Natural killer cell (primary cell): ENCODE measurements around the gene RNF157. TPM values are rescaled to one million over a fixed set of nuclear protein-coding genes. Genes with fewer than 3 reads are reported as not detected.

Experiments
- ATAC-seq, 3 donors: fragments of 150-1000 bp in 2 of 3; fragments of 200-7000 bp in 1 of 3; cut with Tn5 transposase; 1 replicate in 1 of 3; 2 replicates in 2 of 3; pipeline ENCODE4 v1.10.0; 2021; ENCODE audit warnings: mild to moderate bottlenecking in 2 of 3, moderate library complexity in 2 of 3
- DNase-seq, 2 donors: peaks; one replicate each; pipeline versions ENCODE4 v3.0.0 to v3.0.0-alpha.2; 2013 to 2021; ENCODE audit warnings: mixed read lengths in 1 of 2
- H3K27ac ChIP-seq: one replicate; pipeline ENCODE4 v1.5.1; 2013; ENCODE audit warnings: mild to moderate bottlenecking, low read length
- H3K27me3 ChIP-seq: one replicate; pipeline ENCODE4 v1.6.1; 2013; ENCODE audit warnings: low read length; ENCODE audit not compliant: control insufficient read depth, insufficient read depth
- H3K36me3 ChIP-seq: one replicate; pipeline ENCODE4 v1.6.1; 2013; ENCODE audit warnings: low read length; ENCODE audit not compliant: control insufficient read depth, insufficient read depth
- H3K4me1 ChIP-seq: one replicate; pipeline ENCODE4 v1.6.1; 2013; ENCODE audit warnings: low read length; ENCODE audit not compliant: control insufficient read depth, insufficient read depth
- H3K4me3 ChIP-seq: one replicate; pipeline ENCODE4 v1.5.1; 2013; ENCODE audit warnings: low read length
- H3K9me3 ChIP-seq: one replicate; pipeline ENCODE4 v1.6.1; 2013; ENCODE audit warnings: low read length; ENCODE audit not compliant: control insufficient read depth, insufficient read depth
- H3K27ac Mint-ChIP-seq, 2 donors: one replicate each; pipeline ENCODE4 v1.8.0; 2022; ENCODE audit warnings: mild to moderate bottlenecking in 2 of 2, mixed read lengths in 2 of 2, moderate library complexity in 1 of 2
- H3K27me3 Mint-ChIP-seq, 2 donors: one replicate each; pipeline ENCODE4 v1.8.0; 2022; ENCODE audit warnings: low read depth in 2 of 2, mixed read lengths in 2 of 2
- H3K36me3 Mint-ChIP-seq: one replicate; pipeline ENCODE4 v1.8.0; 2022; ENCODE audit warnings: mixed read lengths
- H3K4me1 Mint-ChIP-seq, 2 donors: one replicate each; pipeline ENCODE4 v1.8.0; 2022; ENCODE audit warnings: mixed read lengths in 2 of 2
- H3K4me3 Mint-ChIP-seq: one replicate; pipeline ENCODE4 v1.8.0; 2022; ENCODE audit warnings: mild to moderate bottlenecking, moderate library complexity, mixed read lengths
- H3K9me3 Mint-ChIP-seq, 2 donors: one replicate each; pipeline ENCODE4 v1.8.0; 2022; ENCODE audit warnings: mixed read lengths in 2 of 2
- CTCF ChIP-seq: fragments of 200-600 bp; IDR thresholded peaks from one replicate; pipeline ENCODE4 v1.8.0; 2022; ENCODE audit warnings: antibody characterized with exemption
- WGBS: methylation state at CpG from one replicate; pipeline ENCODE4 v1.1.7; 2013; ENCODE audit warnings: missing lambda C conversion rate; ENCODE audit not compliant: insufficient coverage; 5-methylcytosine and 5-hydroxymethylcytosine counted together
- intact Hi-C: fragments of 100-400 bp; cut with micrococcal nuclease; formaldehyde crosslinking; loops from one replicate; pipeline ENCODE4 v1.14.2; 2022
- total RNA-seq, 4 donors: library from RNA; stranded (reverse); fragments of 120-200 nt in 1 of 4; gene quantifications; one replicate each; pipeline versions ENCODE4 v1.2.3 to v1.2.4, GENCODE V29; 2013 to 2022

The RNF157 gene
- total RNA-seq, 3 donors from 2014 or later (not counting 1 experiment from before 2014, with no cell fraction given): 4.9 to 9.1 (median 8.5) TPM

GRCh38 chr17:76103274-76104139 is 136.8 kb downstream of the RNF157 start, which contains the start of gene EXOC7:
EXOC7 (minus strand) TSS chr17:76103787; CDS start chr17:76103692, 95 bp downstream.
- Mint-ChIP-seq H3K4me3 (peak within 1 kb of the TSS; percentile 96), H3K36me3 (peaks cover 7% of the 10 kb centered on the region), H3K27me3 (no peaks in the 10 kb centered on the region), H3K9me3 (no peaks in the 10 kb centered on the region), H3K27ac (peak within 1 kb of the TSS; percentile 87 to 96), H3K4me1 (peaks cover 17 to 25% of the 10 kb centered on the region in 2 donors)
- peak; percentile 20 for TF ChIP-seq CTCF
- peak within 1 kb of the TSS; percentile 68 for H3K27ac ChIP-seq
- DNase-seq (peak; percentile 94 to 99), ATAC-seq (peak; percentile 95 to 96 (median 96))
- peaks cover 19% of the 10 kb centered on the region for H3K36me3 ChIP-seq
- no peaks in the 10 kb centered on the region for H3K27me3 ChIP-seq
- 5% methylated on average over 55 of the region's 55 CpGs for WGBS
- intact Hi-C loops: no loop called here
- H3K9me3 ChIP-seq: no peaks in the 10 kb centered on the region
- H3K4me1 ChIP-seq: peaks cover 25% of the 10 kb centered on the region
- peak within 1 kb of the TSS; percentile 59 for H3K4me3 ChIP-seq

- DNase-seq (no peak), ATAC-seq (no peak)
- Histone ChIP-seq H3K27ac (peak overlapping the region; percentile 68), H3K27me3 (no peaks in the 10 kb centered on the region), H3K4me3 (peak overlapping the region; percentile 59), H3K4me1 (peaks cover 25% of the 10 kb centered on the region), H3K36me3 (peaks cover 19% of the 10 kb centered on the region), H3K9me3 (no peaks in the 10 kb centered on the region)
- no peaks in the 10 kb centered on the region for H3K9me3 Mint-ChIP-seq
- intact Hi-C loops: no loop called here
- no peak for TF ChIP-seq CTCF
- peaks cover 17 to 25% of the 10 kb centered on the region in 2 donors for H3K4me1 Mint-ChIP-seq
- H3K4me3 Mint-ChIP-seq: peak overlapping the region; percentile 96
- WGBS: 9% methylated on average over 4 of the region's 4 CpGs
- H3K27me3 Mint-ChIP-seq: no peaks in the 10 kb centered on the region
- H3K27ac Mint-ChIP-seq: peak overlapping the region; percentile 87 to 96
- peaks cover 7% of the 10 kb centered on the region for H3K36me3 Mint-ChIP-seq
Measured at GRCh38 chr17:76102944-76103273, 137.4 kb downstream of the RNF157 start.

- H3K27me3 ChIP-seq: no peaks in the 10 kb centered on the region
- no peak for TF ChIP-seq CTCF
- H3K27ac Mint-ChIP-seq: no peak overlapping the region
- peaks cover 11% of the 10 kb centered on the region for H3K4me1 ChIP-seq
- no peaks in the 10 kb centered on the region for H3K9me3 ChIP-seq
- H3K4me3 ChIP-seq: no peak overlapping the region
- ATAC-seq (no peak), DNase-seq (no peak)
- 98% methylated on average over 19 of the region's 19 CpGs for WGBS
- no peaks in the 10 kb centered on the region for H3K9me3 Mint-ChIP-seq
- no peak overlapping the region for H3K4me3 Mint-ChIP-seq
- H3K36me3 Mint-ChIP-seq: peaks cover 7% of the 10 kb centered on the region
- intact Hi-C loops: no loop called here
- H3K36me3 ChIP-seq: peaks cover 64% of the 10 kb centered on the region
- H3K27me3 Mint-ChIP-seq: no peaks in the 10 kb centered on the region
- H3K27ac ChIP-seq: no peak overlapping the region
- H3K4me1 Mint-ChIP-seq: peaks cover 9 to 18% of the 10 kb centered on the region in 2 donors
Measured at GRCh38 chr17:76097716-76098295, 142.5 kb downstream of the RNF157 start.
